ENCODE results near the gene ACP1.

DNA sequence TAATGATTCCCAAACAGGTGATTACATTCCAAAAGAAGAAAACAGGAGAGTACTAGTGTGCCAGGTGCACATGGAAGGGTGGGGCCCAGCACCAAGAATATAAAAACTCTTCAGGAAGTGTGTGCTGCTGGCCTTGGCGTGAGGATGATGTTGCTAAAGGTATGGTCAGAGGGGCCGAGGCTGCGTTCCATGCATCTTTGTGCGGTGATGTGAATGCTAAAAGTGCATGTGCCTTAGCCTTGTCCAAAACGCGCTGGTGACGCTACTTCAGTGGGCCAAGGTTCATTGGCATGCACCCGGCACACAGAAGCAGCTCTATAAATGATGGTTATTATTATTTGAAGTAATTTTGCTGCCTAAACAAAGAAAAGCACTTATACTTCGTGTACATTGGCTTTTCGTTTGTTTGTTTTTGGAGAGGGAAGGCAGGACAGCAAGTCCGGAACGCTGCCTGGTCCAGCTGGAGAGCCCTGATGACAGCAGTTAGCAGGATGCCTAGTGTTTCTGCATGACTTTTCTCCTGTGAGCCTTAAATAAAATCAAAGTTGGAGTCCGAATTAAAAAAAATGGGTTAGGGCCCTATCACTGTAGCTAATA is 20.2 kb downstream of the ACP1 start:
- TF ChIP-seq EP300 (IDR thresholded peaks at IDR 0.05), result no peak
- TF ChIP-seq, protein P1, sequence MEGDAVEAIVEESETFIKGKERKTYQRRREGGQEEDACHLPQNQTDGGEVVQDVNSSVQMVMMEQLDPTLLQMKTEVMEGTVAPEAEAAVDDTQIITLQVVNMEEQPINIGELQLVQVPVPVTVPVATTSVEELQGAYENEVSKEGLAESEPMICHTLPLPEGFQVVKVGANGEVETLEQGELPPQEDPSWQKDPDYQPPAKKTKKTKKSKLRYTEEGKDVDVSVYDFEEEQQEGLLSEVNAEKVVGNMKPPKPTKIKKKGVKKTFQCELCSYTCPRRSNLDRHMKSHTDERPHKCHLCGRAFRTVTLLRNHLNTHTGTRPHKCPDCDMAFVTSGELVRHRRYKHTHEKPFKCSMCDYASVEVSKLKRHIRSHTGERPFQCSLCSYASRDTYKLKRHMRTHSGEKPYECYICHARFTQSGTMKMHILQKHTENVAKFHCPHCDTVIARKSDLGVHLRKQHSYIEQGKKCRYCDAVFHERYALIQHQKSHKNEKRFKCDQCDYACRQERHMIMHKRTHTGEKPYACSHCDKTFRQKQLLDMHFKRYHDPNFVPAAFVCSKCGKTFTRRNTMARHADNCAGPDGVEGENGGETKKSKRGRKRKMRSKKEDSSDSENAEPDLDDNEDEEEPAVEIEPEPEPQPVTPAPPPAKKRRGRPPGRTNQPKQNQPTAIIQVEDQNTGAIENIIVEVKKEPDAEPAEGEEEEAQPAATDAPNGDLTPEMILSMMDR (IDR thresholded peaks at IDR 0.05), result no peak
